ENCODE data around the gene WNT9B. TPM values are rescaled to one million over a fixed set of nuclear protein-coding genes. Genes with fewer than 3 reads are reported as not detected.

WNT9B gene
- total and polyA plus RNA-seq, 9 of the 15 experiments (the other 6 are each of a cell fraction or from before 2014, with no cell fraction given): not detected

DNA sequence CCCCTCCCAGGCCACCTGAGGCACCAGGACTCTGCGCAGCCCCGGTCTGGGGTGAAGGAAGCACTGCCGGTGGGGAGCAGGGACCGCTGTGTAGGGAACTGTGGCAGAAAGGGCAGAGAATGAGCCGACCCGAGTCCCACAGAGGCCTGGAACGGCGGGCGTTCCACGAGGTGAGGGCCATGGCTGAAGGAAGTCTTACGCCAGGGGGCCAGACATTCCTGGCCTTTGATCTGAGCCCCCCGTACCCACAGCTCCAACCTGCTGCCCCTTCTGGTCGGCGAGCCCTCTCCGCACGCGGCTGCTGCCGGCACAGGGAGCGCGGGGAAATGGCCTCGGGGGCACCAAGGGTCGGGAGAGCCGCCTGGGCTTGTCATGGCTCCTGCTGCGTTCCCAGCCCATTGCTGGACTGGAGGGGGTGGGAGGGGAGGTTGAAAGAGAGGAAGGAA, 31.5 kb upstream of the WNT9B start:
- ChIA-PET POLR2A (interaction anchor here (0.7 to 1.1 kb wide), 3 partner anchors 11 to 37 kb away, joined by 3 read pairs; no protein-coding TSS in a partner anchor), CTCF (ENCODE audit: low intra/inter-chr PET ratio) (no interaction called here)
- Histone ChIP-seq H3K4me1 (replicated peaks in 1 of 2; ENCODE audit: control insufficient read depth in 2 of 2, insufficient read depth in 2 of 2, low read length in 2 of 2) (peaks cover 21 to 63% of the 10 kb centered on the region in 2 experiments; a peak in 4 of 5 replicates), H3K27ac (ENCODE audit: extremely low read depth, low read depth, low read length) (peak overlapping the region; percentile 78), H3K9me1 (ENCODE audit: control insufficient read depth, insufficient read depth, low read length) (no peaks in the 10 kb centered on the region), H4K20me1 (replicated peaks; ENCODE audit: control insufficient read depth, insufficient read depth, low read length) (no peaks in the 10 kb centered on the region; the same call in 1 of the 2 replicates), H3K27me3 (ENCODE audit: control insufficient read depth in 2 of 2, insufficient read depth in 2 of 2, low read length in 2 of 2) (no peaks in the 10 kb centered on the region), H3K36me3 (ENCODE audit: control insufficient read depth, insufficient read depth, low read length) (no peaks in the 10 kb centered on the region), H3K9ac (ENCODE audit: insufficient read depth in 1 of 2, low read depth in 2 of 2, low read length in 2 of 2) (peak overlapping the region; percentile 63 to 88), H3K79me2 (ENCODE audit: control insufficient read depth, insufficient read depth, low read length) (no peaks in the 10 kb centered on the region), H2AFZ (ENCODE audit: low read depth, low read length) (peak overlapping the region; percentile 96), H3K4me2 (ENCODE audit: insufficient read depth, low read length) (peak overlapping the region; percentile 78), H3K9me3 (replicated peaks; ENCODE audit: control insufficient read depth, insufficient read depth, low read depth, low read length) (no peaks in the 10 kb centered on the region), H3K4me3 (no peak overlapping the region)
- 72% methylated on average over 23 of the region's 24 CpGs for WGBS (ENCODE audit: insufficient coverage, low coverage, missing lambda C conversion rate)
- intact Hi-C loops (cut with micrococcal nuclease) (no loop called here), in situ Hi-C loops (cut with MboI) (loop anchor here (25.0 kb wide), 1 partner anchor 1233 kb away; no protein-coding TSS in a partner anchor)
- TF ChIP-seq PCBP1 (IDR thresholded peaks at IDR 0.05; ENCODE audit: low read depth, low read length, poor library complexity, severe bottlenecking) (peak; percentile 61), ZNF3 (CRISPR knock-in tag; IDR thresholded peaks at IDR 0.05) (no peak), ZBTB9 (CRISPR knock-in tag; IDR thresholded peaks at IDR 0.05) (peak; percentile 46; the same call in 1 of the 2 replicates), SIRT6 (IDR thresholded peaks at IDR 0.05; ENCODE audit: low read depth, low read length) (no peak)
- TF ChIP-seq, protein P1, sequence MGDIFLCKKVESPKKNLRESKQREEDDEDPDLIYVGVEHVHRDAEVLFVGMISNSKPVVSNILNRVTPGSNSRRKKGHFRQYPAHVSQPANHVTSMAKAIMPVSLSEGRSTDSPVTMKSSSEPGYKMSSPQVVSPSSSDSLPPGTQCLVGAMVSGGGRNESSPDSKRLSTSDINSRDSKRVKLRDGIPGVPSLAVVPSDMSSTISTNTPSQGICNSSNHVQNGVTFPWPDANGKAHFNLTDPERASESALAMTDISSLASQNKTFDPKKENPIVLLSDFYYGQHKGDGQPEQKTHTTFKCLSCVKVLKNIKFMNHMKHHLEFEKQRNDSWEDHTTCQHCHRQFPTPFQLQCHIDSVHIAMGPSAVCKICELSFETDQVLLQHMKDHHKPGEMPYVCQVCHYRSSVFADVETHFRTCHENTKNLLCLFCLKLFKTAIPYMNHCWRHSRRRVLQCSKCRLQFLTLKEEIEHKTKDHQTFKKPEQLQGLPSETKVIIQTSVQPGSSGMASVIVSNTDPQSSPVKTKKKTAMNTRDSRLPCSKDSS (IDR thresholded peaks at IDR 0.05; ENCODE audit: low read depth, partially characterized antibody): no peak
- ATAC-seq (no peak), DNase-seq (ENCODE audit: extremely low read depth in 1 of 4, low spot score in 3 of 4) (no peak), FAIRE-seq (no peak)
- no TSS peak for BruUV-seq (replicated peaks)

All from K562 (cell line).